Ovary (tissue), 3 donors: ENCODE measurements around the gene PRIMA1.

Source experiments
- POLR2A ChIP-seq: fragments of 450-650 bp; IDR thresholded peaks from one replicate; pipeline ENCODE4 v1.6.1; 2017; ENCODE audit warnings: antibody characterized with exemption, mild to moderate bottlenecking, moderate library complexity
- TF ChIP-seq, protein P1 (sequence below), 3 donors: fragments of 450-650 bp in 2 of 3; fragments of 200-600 bp in 1 of 3; IDR thresholded peaks; one replicate each; pipeline versions ENCODE4 v1.5.1 to v1.8.0; 2016 to 2022; ENCODE audit warnings: antibody characterized with exemption in 3 of 3, mild to moderate bottlenecking in 1 of 3
- donor health status: DM: no; HTN: no; CAD: no.

DNA sequence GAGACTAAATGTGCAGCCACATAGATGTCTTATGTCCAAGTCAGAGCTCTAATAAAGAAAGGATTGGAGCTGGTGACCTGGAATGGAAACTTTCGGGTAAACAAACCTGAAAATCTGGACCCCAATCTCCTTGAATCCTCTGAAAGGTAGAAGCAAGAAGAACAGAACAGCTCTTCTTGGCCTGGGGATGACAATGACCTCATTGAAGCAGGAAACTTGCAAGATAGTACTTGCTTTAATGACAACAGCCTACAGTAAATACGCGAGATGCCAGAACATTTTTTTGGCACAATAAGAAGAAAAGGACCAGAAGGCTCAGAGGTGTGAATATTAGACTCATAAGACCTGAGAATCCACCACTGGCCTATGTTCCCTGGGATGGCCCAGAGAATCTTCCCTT, 4.1 kb upstream of the PRIMA1 start:
- TF ChIP-seq POLR2A: no peak
- TF ChIP-seq, protein P1, sequence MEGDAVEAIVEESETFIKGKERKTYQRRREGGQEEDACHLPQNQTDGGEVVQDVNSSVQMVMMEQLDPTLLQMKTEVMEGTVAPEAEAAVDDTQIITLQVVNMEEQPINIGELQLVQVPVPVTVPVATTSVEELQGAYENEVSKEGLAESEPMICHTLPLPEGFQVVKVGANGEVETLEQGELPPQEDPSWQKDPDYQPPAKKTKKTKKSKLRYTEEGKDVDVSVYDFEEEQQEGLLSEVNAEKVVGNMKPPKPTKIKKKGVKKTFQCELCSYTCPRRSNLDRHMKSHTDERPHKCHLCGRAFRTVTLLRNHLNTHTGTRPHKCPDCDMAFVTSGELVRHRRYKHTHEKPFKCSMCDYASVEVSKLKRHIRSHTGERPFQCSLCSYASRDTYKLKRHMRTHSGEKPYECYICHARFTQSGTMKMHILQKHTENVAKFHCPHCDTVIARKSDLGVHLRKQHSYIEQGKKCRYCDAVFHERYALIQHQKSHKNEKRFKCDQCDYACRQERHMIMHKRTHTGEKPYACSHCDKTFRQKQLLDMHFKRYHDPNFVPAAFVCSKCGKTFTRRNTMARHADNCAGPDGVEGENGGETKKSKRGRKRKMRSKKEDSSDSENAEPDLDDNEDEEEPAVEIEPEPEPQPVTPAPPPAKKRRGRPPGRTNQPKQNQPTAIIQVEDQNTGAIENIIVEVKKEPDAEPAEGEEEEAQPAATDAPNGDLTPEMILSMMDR (IDR thresholded peaks at IDR 0.05): no peak
